Activated CD4-positive, alpha-beta memory T cell treated with anti-CD3 and anti-CD28 coated beads, Interleukin-2, amount 10 ng/mL, durations not matched to agents 7 days and 5 days (primary cell): ENCODE data around the gene GGACT. TPM values are rescaled to one million over a fixed set of nuclear protein-coding genes. Genes with fewer than 3 reads are reported as not detected.

ENCODE experiments used
- CTCF ChIA-PET: fragments of 350-600 bp; sonication (Branson Sonifier 250); formaldehyde crosslinking; loops from one replicate; lab custom pipeline; 2021; ENCODE audit warnings: antibody characterized with exemption, inconsistent platforms; lab: Charles Lee
- POLR2A ChIA-PET: fragments of 350-600 bp; sonication (Branson Sonifier 250); formaldehyde crosslinking; loops from one replicate; lab custom pipeline; 2021; ENCODE audit warnings: antibody characterized with exemption; lab: Charles Lee
- DNase-seq: peaks from one replicate; pipeline ENCODE4 v3.0.0-alpha.2; 2020
- H3K27ac Mint-ChIP-seq: one replicate; pipeline ENCODE4 v1.8.0; 2021; ENCODE audit warnings: mild to moderate bottlenecking, mixed read lengths
- H3K27me3 Mint-ChIP-seq: one replicate; pipeline ENCODE4 v1.8.0; 2021; ENCODE audit warnings: mixed read lengths
- H3K36me3 Mint-ChIP-seq: one replicate; pipeline ENCODE4 v1.8.0; 2021; ENCODE audit warnings: low read depth, mixed read lengths
- H3K4me1 Mint-ChIP-seq: one replicate; pipeline ENCODE4 v1.8.0; 2021; ENCODE audit warnings: mixed read lengths
- H3K4me3 Mint-ChIP-seq: one replicate; pipeline ENCODE4 v1.8.0; 2021; ENCODE audit warnings: mild to moderate bottlenecking, mixed read lengths
- H3K9me3 Mint-ChIP-seq: one replicate; pipeline ENCODE4 v1.8.0; 2021; ENCODE audit warnings: mixed read lengths
- total RNA-seq, 2 experiments: library from RNA; stranded (reverse); gene quantifications; one replicate each; pipeline ENCODE4 v1.2.3, GENCODE V29; 2021

The GGACT gene
- total RNA-seq, 2 experiments from 2014 or later: 9.5 to 11.4 TPM

DNA sequence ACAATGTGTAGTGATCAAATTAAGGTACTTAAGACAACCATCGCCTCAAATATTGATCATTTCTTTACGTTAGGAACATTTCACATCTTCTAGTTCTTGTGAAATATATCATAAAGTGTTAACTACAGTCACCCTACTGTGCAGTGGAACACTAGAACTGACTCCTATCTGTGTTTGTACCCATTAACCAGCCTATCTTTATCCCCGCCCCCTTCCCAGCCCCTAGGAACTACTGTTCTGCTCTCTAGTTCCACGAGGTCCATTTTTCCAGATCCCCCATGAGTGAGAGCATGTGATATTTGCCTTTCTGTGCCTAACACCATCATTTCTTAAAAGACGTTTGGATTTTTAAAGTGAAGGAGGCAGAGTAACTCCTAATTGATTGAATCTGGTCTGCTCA is 24.4 kb upstream of the GGACT start:
- ChIA-PET CTCF (no interaction called here), POLR2A (no interaction called here)
- no peak overlapping the region for H3K27ac Mint-ChIP-seq

DNA sequence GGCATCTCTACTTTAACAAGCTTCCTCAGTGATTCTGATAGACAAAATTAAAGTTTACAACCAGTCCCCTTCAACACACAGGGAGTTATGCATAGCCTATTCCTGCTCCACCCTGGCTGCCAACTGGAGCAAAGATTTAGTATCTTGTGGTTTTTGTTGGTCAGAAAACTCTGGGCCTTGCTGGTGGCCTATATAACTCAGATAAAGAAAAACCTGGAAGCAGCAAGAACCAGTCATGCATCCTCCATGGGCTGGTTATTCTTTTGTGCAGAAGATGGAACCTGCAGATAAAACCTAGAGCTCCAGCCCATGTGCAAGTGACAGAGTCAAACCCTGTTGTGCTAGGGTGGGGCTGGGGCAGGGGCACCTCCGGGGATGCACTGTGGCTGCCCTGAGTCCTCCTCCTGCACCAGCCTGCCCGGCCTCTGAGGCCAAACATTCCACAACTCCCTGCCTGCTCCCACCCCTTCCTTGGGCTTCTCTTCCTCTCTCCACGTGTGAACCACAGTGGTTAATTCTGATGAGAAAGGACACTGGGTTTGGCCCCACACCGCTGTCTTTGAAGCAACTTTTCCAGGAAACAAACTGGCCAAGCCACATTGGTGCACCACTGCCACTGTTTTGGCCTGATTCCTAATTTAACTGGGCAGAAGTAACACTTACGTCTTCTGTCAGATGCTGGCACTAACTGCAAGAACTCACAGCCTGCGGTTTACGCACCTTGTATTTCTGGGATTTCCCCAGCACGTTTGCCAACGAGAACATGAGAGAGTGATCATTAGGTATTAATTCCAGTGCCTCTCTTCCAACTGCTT is 23.3 kb upstream of the GGACT start:
- H3K9me3 Mint-ChIP-seq: peaks cover 7% of the 10 kb centered on the region
- peaks cover 45% of the 10 kb centered on the region for H3K36me3 Mint-ChIP-seq
- ChIA-PET POLR2A (no interaction called here), CTCF (interaction anchor here (1.2 kb wide), 1 partner anchor 23 kb away, joined by 3 read pairs; no protein-coding TSS in a partner anchor)
- peak; percentile 21 for DNase-seq
- H3K27ac Mint-ChIP-seq: no peak overlapping the region
- H3K4me1 Mint-ChIP-seq: peaks cover 50% of the 10 kb centered on the region
- no peaks in the 10 kb centered on the region for H3K27me3 Mint-ChIP-seq
- no peak overlapping the region for H3K4me3 Mint-ChIP-seq

More for the DNA sequence above, 24.4 kb upstream of the GGACT start:
- Mint-ChIP-seq H3K27me3 (no peaks in the 10 kb centered on the region), H3K4me1 (peaks cover 44% of the 10 kb centered on the region), H3K36me3 (peaks cover 39% of the 10 kb centered on the region), H3K4me3 (no peak overlapping the region), H3K9me3 (peaks cover 4% of the 10 kb centered on the region)
- DNase-seq: no peak

DNA sequence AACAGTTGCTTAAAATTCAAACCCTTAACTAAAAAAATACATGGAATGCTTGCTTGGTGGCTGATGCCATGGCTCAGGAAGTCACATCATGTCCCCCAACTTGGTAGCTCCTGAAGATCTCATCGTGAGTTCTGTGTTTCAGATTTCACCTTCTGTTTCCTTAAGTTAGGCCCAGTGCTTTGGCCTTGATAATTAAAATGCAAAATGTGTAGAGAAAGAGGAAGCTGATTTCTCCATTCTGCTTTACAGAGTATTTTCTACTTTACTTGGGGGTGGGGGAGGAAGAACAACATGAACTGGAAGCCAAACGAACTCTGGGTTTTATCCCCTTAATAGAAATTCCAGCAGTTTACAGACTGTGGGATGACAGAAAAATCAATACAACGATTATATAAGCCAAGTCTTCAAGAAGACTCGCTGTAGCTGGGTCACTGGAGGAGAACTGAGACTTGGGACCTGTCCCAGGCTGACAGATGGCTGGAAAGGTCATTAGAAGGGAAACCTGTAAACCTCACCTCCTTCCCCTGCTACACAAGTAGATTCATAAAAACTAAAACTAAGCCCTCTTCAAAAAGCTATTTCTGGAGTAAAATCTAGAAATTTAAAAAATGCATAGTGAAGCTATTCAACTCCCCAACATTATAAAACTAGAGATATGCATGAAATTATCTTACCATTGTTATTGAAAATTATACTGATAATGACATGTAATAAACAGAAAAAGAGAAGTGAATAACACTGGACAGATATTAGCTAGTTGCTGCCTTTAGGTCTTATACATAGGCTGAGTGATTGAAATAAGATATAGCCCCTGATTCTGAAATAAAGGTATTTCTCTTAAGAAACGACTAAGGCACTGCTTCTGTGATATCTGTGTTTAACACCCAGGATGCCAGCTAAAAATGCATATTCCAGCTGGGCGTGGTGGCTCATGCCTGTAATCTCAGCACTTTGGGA is 22.1 kb upstream of the GGACT start:
- Mint-ChIP-seq H3K27ac (no peak overlapping the region), H3K27me3 (no peaks in the 10 kb centered on the region), H3K36me3 (peaks cover 52% of the 10 kb centered on the region), H3K4me1 (peaks cover 47% of the 10 kb centered on the region), H3K4me3 (no peak overlapping the region), H3K9me3 (peaks cover 7% of the 10 kb centered on the region)
- no peak for DNase-seq
- POLR2A ChIA-PET: interaction anchor here (1.4 kb wide), 1 partner anchor 23 kb away, joined by 5 read pairs; no protein-coding TSS in a partner anchor
- CTCF ChIA-PET: interaction anchor here (1.2 kb wide), 1 partner anchor 22 kb away, joined by 3 read pairs; no protein-coding TSS in a partner anchor

DNA sequence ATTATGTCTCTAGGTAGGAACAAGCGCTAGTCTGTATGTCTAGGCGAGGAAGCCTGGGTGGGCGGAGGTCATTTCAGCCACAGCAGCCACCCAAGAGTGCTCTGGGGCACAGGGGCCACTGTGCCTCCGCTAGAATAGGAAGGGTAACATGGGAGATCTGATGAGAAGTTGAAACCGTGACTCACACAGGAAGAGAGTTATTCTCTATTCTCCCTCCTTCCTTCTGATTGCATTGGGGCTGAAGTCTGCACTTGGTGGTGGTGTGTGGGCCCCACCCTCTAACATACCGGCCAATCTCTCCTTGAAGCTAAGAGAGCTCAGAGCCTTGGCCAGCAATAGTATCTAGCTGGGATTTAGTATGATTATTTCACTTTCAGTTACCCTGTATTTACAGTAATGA is 20.3 kb upstream of the GGACT start:
- no peak overlapping the region for H3K4me3 Mint-ChIP-seq

GRCh38 chr13:100608489-100608888 is 19.9 kb upstream of the GGACT start:
- ChIA-PET CTCF (interaction anchor here (1.2 to 1.4 kb wide), 3 partner anchors 19 to 66 kb away, joined by 4 to 6 read pairs (median 6); partner anchors contain the start of gene TMTC4), POLR2A (interaction anchor here (1.2 kb wide), 1 partner anchor 20 kb away, joined by 3 read pairs; no protein-coding TSS in a partner anchor)
- H3K27ac Mint-ChIP-seq: peak overlapping the region; percentile 84

More for the DNA sequence above, 20.3 kb upstream of the GGACT start:
- H3K36me3 Mint-ChIP-seq: peaks cover 58% of the 10 kb centered on the region
- peak; percentile 58 for DNase-seq
- POLR2A ChIA-PET: interaction anchor here (1.1 to 1.2 kb wide), 2 partner anchors 20 to 21 kb away, joined by 3 read pairs; no protein-coding TSS in a partner anchor
- H3K27ac Mint-ChIP-seq: peak overlapping the region; percentile 84
- H3K4me1 Mint-ChIP-seq: peaks cover 47% of the 10 kb centered on the region
- no peaks in the 10 kb centered on the region for H3K27me3 Mint-ChIP-seq
- peaks cover 7% of the 10 kb centered on the region for H3K9me3 Mint-ChIP-seq
- CTCF ChIA-PET: interaction anchor here (0.6 to 1.4 kb wide), 5 partner anchors 20 to 386 kb away, joined by 3 to 6 read pairs (median 5); partner anchors contain the start of gene TMTC4

DNA sequence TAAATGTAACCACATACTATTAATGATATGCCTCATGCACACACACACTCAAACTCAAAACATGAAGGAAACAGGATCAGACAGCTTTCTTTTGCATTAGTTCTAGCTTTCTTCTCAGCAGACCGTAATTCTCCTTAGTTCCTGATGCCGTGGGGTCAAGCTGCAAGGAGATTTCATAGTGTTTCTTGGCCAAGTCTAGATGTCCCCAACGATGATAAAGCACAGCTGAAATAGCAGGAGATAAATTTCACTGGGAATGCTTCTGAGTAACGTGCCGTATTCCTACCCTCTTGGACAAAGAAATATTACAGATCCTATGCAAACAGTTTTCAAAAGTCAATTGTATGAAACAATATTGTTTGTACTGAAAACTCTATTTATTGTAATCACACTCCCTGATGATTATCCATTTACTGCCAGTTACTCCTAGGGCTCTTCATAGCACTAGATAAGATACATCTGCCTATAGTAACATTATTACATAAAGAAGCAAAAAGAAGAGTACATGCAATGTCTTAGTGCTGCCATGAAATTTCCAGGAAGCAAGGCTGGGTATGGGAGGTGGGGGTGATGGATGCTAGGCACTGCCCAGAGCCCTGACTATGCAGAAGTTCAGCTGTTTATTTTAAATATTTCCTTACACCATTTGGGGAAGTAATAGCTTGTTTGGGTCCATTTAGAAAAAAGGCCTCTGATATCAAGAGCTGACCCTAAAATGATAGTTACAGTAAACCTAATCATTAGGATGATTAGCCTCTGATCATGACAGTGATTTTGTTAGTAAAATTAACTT is 16.5 kb upstream of the GGACT start:
- peaks cover 48% of the 10 kb centered on the region for H3K36me3 Mint-ChIP-seq
- H3K27ac Mint-ChIP-seq: no peak overlapping the region
- no peak overlapping the region for H3K4me3 Mint-ChIP-seq
- peaks cover 7% of the 10 kb centered on the region for H3K9me3 Mint-ChIP-seq
- POLR2A ChIA-PET: interaction anchor here (0.9 to 1.0 kb wide), 2 partner anchors 9 to 69 kb away, joined by 3 read pairs; partner anchors contain the start of gene TMTC4
- no peaks in the 10 kb centered on the region for H3K27me3 Mint-ChIP-seq
- CTCF ChIA-PET: interaction anchor here (1.0 to 1.9 kb wide), 2 partner anchors 11 to 16 kb away, joined by 4 read pairs; no protein-coding TSS in a partner anchor
- no peak for DNase-seq
- peaks cover 26% of the 10 kb centered on the region for H3K4me1 Mint-ChIP-seq

More at GRCh38 chr13:100608489-100608888, 19.9 kb upstream of the GGACT start:
- H3K4me1 Mint-ChIP-seq: peaks cover 47% of the 10 kb centered on the region
- peaks cover 62% of the 10 kb centered on the region for H3K36me3 Mint-ChIP-seq
- H3K4me3 Mint-ChIP-seq: no peak overlapping the region
- peaks cover 7% of the 10 kb centered on the region for H3K9me3 Mint-ChIP-seq
- DNase-seq: no peak
- no peaks in the 10 kb centered on the region for H3K27me3 Mint-ChIP-seq

- no peak for DNase-seq
- ChIA-PET CTCF (no interaction called here), POLR2A (no interaction called here)
These were observed 14.0 kb upstream of the GGACT start for GRCh38 chr13:100602493-100603111.

GRCh38 chr13:100601716-100602115 is 13.1 kb upstream of the GGACT start:
- Mint-ChIP-seq H3K27me3 (no peaks in the 10 kb centered on the region), H3K9me3 (no peaks in the 10 kb centered on the region), H3K4me3 (no peak overlapping the region), H3K27ac (no peak overlapping the region), H3K4me1 (no peaks in the 10 kb centered on the region), H3K36me3 (peaks cover 23% of the 10 kb centered on the region)
- ChIA-PET CTCF (no interaction called here), POLR2A (no interaction called here)
- DNase-seq: no peak

More at GRCh38 chr13:100602493-100603111, 14.0 kb upstream of the GGACT start:
- Mint-ChIP-seq H3K36me3 (peaks cover 30% of the 10 kb centered on the region), H3K27me3 (no peaks in the 10 kb centered on the region), H3K9me3 (no peaks in the 10 kb centered on the region), H3K27ac (no peak overlapping the region), H3K4me3 (no peak overlapping the region), H3K4me1 (peaks cover 2% of the 10 kb centered on the region)

GRCh38 chr13:100600915-100601314 is 12.3 kb upstream of the GGACT start:
- Mint-ChIP-seq H3K27me3 (no peaks in the 10 kb centered on the region), H3K9me3 (no peaks in the 10 kb centered on the region), H3K27ac (no peak overlapping the region), H3K36me3 (peaks cover 18% of the 10 kb centered on the region), H3K4me3 (no peak overlapping the region), H3K4me1 (no peaks in the 10 kb centered on the region)
- CTCF ChIA-PET: interaction anchor here (1.8 kb wide), 1 partner anchor 9 kb away, joined by 5 read pairs; no protein-coding TSS in a partner anchor
- no peak for DNase-seq
- POLR2A ChIA-PET: no interaction called here

- H3K27ac Mint-ChIP-seq: no peak overlapping the region
- DNase-seq: no peak
- no peaks in the 10 kb centered on the region for H3K9me3 Mint-ChIP-seq
- H3K27me3 Mint-ChIP-seq: no peaks in the 10 kb centered on the region
- no peak overlapping the region for H3K4me3 Mint-ChIP-seq
- ChIA-PET CTCF (interaction anchor here (1.2 to 1.8 kb wide), 2 partner anchors 8 to 13 kb away, joined by 3 to 5 read pairs; no protein-coding TSS in a partner anchor), POLR2A (no interaction called here)
- H3K36me3 Mint-ChIP-seq: peaks cover 18% of the 10 kb centered on the region
- H3K4me1 Mint-ChIP-seq: no peaks in the 10 kb centered on the region
These were observed 11.9 kb upstream of the GGACT start for GRCh38 chr13:100600461-100600860.

DNA sequence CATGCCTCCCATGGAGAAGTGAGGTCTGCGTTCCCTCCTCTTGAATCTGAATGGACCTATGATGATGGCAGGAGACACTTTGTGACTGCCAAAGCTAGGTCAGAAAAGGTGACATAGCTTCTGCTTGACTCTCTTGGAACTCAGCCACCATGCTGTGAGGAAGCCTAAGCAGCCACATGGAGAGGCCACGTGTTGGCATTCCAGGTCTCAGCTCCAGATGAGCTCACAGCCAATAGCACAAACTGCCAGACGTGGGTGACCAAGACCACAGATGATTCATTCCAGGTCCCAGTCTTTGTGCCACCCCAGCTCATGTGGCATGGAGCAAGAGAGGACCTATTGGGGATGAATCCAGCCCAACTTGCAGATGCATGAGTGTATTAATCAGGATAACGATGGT is 8.7 kb upstream of the GGACT start:
- POLR2A ChIA-PET: no interaction called here

More for the DNA sequence above, 8.7 kb upstream of the GGACT start:
- no peak overlapping the region for H3K27ac Mint-ChIP-seq
- H3K4me1 Mint-ChIP-seq: no peaks in the 10 kb centered on the region
- CTCF ChIA-PET: interaction anchor here (0.7 to 3.1 kb wide), 3 partner anchors 9 to 94 kb away, joined by 3 to 11 read pairs (median 3); partner anchors contain the start of gene GGACT
- no peaks in the 10 kb centered on the region for H3K36me3 Mint-ChIP-seq
- H3K4me3 Mint-ChIP-seq: no peak overlapping the region
- no peak for DNase-seq
- H3K9me3 Mint-ChIP-seq: no peaks in the 10 kb centered on the region
- H3K27me3 Mint-ChIP-seq: no peaks in the 10 kb centered on the region
